ENCODE results near the gene SELENOS.

DNA sequence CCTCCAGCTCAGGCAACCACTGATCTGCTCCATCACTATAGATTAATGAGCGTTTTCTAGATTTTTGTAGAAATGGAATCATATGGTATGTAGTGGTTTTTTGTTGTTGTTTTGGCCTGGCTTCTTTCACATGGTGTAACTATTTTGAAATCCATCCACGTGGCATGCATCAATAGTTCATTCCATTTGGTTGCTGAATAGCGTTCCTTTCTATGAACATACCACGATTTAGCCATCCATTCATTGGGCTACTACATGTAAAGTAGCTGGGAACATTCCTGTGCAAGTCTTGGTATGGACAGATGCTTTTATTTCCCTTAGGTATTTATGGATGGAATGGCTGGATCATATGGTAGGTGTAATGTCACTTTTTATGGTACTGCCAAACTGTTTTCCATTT is 14.7 kb downstream of the SELENOS start:
- no peak for TF ChIP-seq CTCF (IDR thresholded peaks at IDR 0.05)
- TF ChIP-seq SMC3 (IDR thresholded peaks at IDR 0.05): no peak
- TF ChIP-seq RAD21 (conservative IDR thresholded peaks at IDR 0.05 in 1 of 2, IDR thresholded peaks at IDR 0.05 in 1 of 2): no peak
- TF ChIP-seq KDM1A (IDR thresholded peaks at IDR 0.05; ENCODE audit: low read depth): no peak
- TF ChIP-seq BHLHE40 (IDR thresholded peaks at IDR 0.05; ENCODE audit: low read depth, low read length): no peak
- no peak for TF ChIP-seq NFE2L2 (conservative IDR thresholded peaks at IDR 0.05; ENCODE audit: low read length)
- no peak for TF ChIP-seq EP300 (IDR thresholded peaks at IDR 0.05)
- TF ChIP-seq TFCP2L1 (CRISPR knock-in tag; IDR thresholded peaks at IDR 0.05): no peak
- no peak for TF ChIP-seq RCOR1 (IDR thresholded peaks at IDR 0.05; ENCODE audit: low read depth, low read length)
- no peak for TF ChIP-seq PHF8 (IDR thresholded peaks at IDR 0.05; ENCODE audit: borderline replicate concordance, low read depth)
